ENCODE data around the gene TSPAN9. TPM values are rescaled to one million over a fixed set of nuclear protein-coding genes. Genes with fewer than 3 reads are reported as not detected.

TSPAN9 gene
- polyA plus RNA-seq, 3 donors, result 0.15 to 0.34 (median 0.25) TPM

GRCh38 chr12:3054374-3054773 is 22.8 kb upstream of the TSPAN9 start:
- no peak overlapping the region for H3K4me2 ChIP-seq (replicated peaks; ENCODE audit: extremely low read depth, low read length, poor library complexity, severe bottlenecking)
- no peaks in the 10 kb centered on the region for H4K20me1 ChIP-seq (ENCODE audit: insufficient read depth, low read length)
- no peak overlapping the region for H3K9ac ChIP-seq (ENCODE audit: insufficient read depth, low read length, poor library complexity, severe bottlenecking)
- H3K27me3 ChIP-seq (ENCODE audit: control insufficient read depth in 2 of 2, insufficient read depth in 2 of 2, low read length in 2 of 2), result no peaks in the 10 kb centered on the region
- whole genome bisulfite sequencing (ENCODE audit: insufficient coverage), result 60% methylated on average over 3 of the region's 7 CpGs
- no peak overlapping the region for H2AFZ ChIP-seq (ENCODE audit: insufficient read depth, low read depth, low read length, poor library complexity, severe bottlenecking)
- no peak overlapping the region for H3K27ac ChIP-seq (ENCODE audit: low read depth in 1 of 2, low read length in 2 of 2)
- H3K4me3 Mint-ChIP-seq, result no peak overlapping the region
- no peaks in the 10 kb centered on the region for H3K36me3 ChIP-seq (replicated peaks in 1 of 2; ENCODE audit: control insufficient read depth in 1 of 2, insufficient read depth in 2 of 2, low read length in 2 of 2)
- H3K9me3 Mint-ChIP-seq, result peaks cover 0 to 4% (median 0%) of the 10 kb centered on the region in 7 donors
- H3K36me3 Mint-ChIP-seq, result no peaks in the 10 kb centered on the region
- H3K4me3 ChIP-seq (replicated peaks in 1 of 3; ENCODE audit: low read depth in 2 of 3, low read length in 3 of 3), result no peak overlapping the region
- H3K79me2 ChIP-seq (ENCODE audit: insufficient read depth, low read length), result no peaks in the 10 kb centered on the region
- no peaks in the 10 kb centered on the region for H3K4me1 ChIP-seq (ENCODE audit: control insufficient read depth in 1 of 2, insufficient read depth in 2 of 2, low read length in 2 of 2)
- no peaks in the 10 kb centered on the region for H3K9me3 ChIP-seq (replicated peaks in 1 of 2; ENCODE audit: control insufficient read depth in 1 of 2, insufficient read depth in 1 of 2, low read length in 2 of 2)
- intact Hi-C loops (cut with micrococcal nuclease), result no loop called here
- no peak overlapping the region for H3K27ac Mint-ChIP-seq
- DNase-seq, result no peak
- TF ChIP-seq CTCF (IDR thresholded peaks at IDR 0.05), result no peak
- peaks cover 20 to 42% (median 21%) of the 10 kb centered on the region in 3 donors for H3K27me3 Mint-ChIP-seq (ENCODE audit: low read depth in 3 of 3)
- peaks cover 9% of the 10 kb centered on the region for H3K4me1 Mint-ChIP-seq

DNA sequence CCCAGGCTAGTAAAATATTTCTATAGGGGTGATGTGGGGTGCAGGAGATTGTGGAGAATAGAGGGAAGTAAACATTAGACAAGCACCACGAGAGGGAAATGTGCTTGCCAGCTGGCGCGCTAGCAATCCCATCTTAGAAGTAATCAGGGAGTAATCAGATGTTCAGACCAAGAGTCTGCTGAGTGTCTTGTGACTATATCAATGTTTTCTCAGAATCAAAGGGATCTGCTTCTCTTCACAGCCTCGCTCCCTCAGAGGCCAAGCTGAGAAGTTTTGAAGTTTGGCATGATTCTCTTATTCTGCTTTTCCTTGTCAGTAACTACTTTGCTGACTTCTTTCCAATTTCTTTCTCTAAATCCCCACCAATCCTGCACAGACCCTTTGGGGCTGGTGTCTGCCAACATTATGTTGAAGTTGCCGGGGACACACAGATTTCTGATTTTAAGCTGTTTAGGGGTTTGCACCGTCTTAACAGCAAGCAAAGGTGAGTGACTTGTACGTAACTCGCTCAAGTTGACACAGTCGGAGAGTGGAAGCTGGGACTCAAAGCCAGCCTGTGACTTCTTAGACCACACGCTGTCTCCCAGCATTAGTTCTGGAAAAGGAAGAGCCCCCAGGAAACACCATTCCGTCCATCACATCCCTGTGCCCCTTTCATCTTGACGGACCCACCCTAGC is 22.0 kb upstream of the TSPAN9 start:
- Histone ChIP-seq H3K4me3 (replicated peaks in 1 of 3; ENCODE audit: low read depth in 2 of 3, low read length in 3 of 3) (no peak overlapping the region), H3K27ac (ENCODE audit: low read depth in 1 of 2, low read length in 2 of 2) (no peak overlapping the region), H3K4me2 (replicated peaks; ENCODE audit: extremely low read depth, low read length, poor library complexity, severe bottlenecking) (no peak overlapping the region), H3K79me2 (ENCODE audit: insufficient read depth, low read length) (no peaks in the 10 kb centered on the region), H3K36me3 (replicated peaks in 1 of 2; ENCODE audit: control insufficient read depth in 1 of 2, insufficient read depth in 2 of 2, low read length in 2 of 2) (no peaks in the 10 kb centered on the region), H2AFZ (ENCODE audit: insufficient read depth, low read depth, low read length, poor library complexity, severe bottlenecking) (no peak overlapping the region), H3K9ac (ENCODE audit: insufficient read depth, low read length, poor library complexity, severe bottlenecking) (no peak overlapping the region), H3K4me1 (ENCODE audit: control insufficient read depth in 1 of 2, insufficient read depth in 2 of 2, low read length in 2 of 2) (no peaks in the 10 kb centered on the region), H4K20me1 (ENCODE audit: insufficient read depth, low read length) (no peaks in the 10 kb centered on the region), H3K27me3 (ENCODE audit: control insufficient read depth in 2 of 2, insufficient read depth in 2 of 2, low read length in 2 of 2) (no peaks in the 10 kb centered on the region), H3K9me3 (replicated peaks in 1 of 2; ENCODE audit: control insufficient read depth in 1 of 2, insufficient read depth in 1 of 2, low read length in 2 of 2) (no peaks in the 10 kb centered on the region)
- Mint-ChIP-seq H3K36me3 (no peaks in the 10 kb centered on the region), H3K27me3 (ENCODE audit: low read depth in 3 of 3) (peaks cover 15 to 37% (median 15%) of the 10 kb centered on the region in 3 donors), H3K4me1 (peaks cover 2% of the 10 kb centered on the region), H3K9me3 (peaks cover 0 to 7% (median 0%) of the 10 kb centered on the region in 7 donors), H3K27ac (peak overlapping the region in 2 of 7 donors; percentile 22 to 26), H3K4me3 (no peak overlapping the region)
- intact Hi-C loops (cut with micrococcal nuclease), result no loop called here
- no peak for DNase-seq
- 79% methylated on average over 11 of the region's 12 CpGs for WGBS (ENCODE audit: insufficient coverage)
- no peak for TF ChIP-seq CTCF (IDR thresholded peaks at IDR 0.05)
